Subcutaneous adipose tissue (tissue), 4 donors: ENCODE measurements around the gene ACOT7. TPM values are rescaled to one million over a fixed set of nuclear protein-coding genes. Genes with fewer than 3 reads are reported as not detected.

Experiments
- total RNA-seq, 4 donors: library from RNA; depleted of rRNA; stranded (reverse); fragments of >200 nt; gene quantifications; one replicate each; pipeline ENCODE4 v1.1.0, GENCODE V29; 2016
- TF ChIP-seq, protein P1 (sequence below): fragments of 450-650 bp; IDR thresholded peaks from one replicate; pipeline ENCODE4 v1.5.1; 2016; ENCODE audit warnings: low read depth, mild to moderate bottlenecking, control low read depth, antibody characterized with exemption, moderate library complexity

Gene ACOT7
- total RNA-seq, 4 donors from 2014 or later, result 7.5 to 14.3 (median 9.8) TPM

DNA sequence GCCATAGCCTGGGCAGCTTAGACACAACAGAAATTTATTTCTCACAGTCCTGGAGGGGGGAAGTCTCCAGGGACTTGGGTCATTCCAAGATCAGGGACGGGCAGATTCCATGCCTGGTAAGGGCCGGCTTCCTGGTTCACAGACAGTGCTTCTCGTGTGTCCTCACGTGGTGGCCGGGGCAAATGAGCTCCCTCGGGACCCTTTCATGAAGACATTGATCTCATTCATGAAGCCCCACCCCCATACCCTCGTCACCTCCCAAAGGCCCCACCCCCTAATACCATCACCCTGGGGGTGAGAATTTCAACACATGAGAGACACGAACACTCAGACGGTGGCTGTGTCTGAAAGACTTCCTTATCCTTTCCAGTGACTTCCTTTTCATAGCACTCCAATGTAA, 51.5 kb downstream of the ACOT7 start:
- TF ChIP-seq, protein P1, sequence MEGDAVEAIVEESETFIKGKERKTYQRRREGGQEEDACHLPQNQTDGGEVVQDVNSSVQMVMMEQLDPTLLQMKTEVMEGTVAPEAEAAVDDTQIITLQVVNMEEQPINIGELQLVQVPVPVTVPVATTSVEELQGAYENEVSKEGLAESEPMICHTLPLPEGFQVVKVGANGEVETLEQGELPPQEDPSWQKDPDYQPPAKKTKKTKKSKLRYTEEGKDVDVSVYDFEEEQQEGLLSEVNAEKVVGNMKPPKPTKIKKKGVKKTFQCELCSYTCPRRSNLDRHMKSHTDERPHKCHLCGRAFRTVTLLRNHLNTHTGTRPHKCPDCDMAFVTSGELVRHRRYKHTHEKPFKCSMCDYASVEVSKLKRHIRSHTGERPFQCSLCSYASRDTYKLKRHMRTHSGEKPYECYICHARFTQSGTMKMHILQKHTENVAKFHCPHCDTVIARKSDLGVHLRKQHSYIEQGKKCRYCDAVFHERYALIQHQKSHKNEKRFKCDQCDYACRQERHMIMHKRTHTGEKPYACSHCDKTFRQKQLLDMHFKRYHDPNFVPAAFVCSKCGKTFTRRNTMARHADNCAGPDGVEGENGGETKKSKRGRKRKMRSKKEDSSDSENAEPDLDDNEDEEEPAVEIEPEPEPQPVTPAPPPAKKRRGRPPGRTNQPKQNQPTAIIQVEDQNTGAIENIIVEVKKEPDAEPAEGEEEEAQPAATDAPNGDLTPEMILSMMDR, result no peak

DNA sequence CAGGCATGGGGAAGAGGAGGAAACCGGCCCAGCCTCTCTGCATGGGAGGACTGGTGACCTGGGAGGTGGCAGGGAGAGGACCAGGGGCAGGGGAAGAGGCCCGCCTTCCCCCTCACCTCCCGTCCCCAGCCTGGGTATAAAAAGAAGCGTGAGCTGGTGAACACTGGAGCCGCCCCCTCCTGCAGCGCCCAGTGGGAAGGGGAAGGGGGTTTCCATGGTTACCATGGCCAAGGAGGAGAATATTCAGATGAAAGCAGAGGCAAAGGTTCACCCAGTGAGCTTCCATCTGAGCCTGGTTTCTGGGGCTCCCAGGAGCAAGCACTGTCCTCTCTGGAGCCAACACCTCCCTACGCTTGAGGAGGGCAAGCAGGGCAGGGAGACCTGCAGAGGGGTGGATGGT, 54.9 kb downstream of the ACOT7 start:
- TF ChIP-seq, protein P1, result no peak

DNA sequence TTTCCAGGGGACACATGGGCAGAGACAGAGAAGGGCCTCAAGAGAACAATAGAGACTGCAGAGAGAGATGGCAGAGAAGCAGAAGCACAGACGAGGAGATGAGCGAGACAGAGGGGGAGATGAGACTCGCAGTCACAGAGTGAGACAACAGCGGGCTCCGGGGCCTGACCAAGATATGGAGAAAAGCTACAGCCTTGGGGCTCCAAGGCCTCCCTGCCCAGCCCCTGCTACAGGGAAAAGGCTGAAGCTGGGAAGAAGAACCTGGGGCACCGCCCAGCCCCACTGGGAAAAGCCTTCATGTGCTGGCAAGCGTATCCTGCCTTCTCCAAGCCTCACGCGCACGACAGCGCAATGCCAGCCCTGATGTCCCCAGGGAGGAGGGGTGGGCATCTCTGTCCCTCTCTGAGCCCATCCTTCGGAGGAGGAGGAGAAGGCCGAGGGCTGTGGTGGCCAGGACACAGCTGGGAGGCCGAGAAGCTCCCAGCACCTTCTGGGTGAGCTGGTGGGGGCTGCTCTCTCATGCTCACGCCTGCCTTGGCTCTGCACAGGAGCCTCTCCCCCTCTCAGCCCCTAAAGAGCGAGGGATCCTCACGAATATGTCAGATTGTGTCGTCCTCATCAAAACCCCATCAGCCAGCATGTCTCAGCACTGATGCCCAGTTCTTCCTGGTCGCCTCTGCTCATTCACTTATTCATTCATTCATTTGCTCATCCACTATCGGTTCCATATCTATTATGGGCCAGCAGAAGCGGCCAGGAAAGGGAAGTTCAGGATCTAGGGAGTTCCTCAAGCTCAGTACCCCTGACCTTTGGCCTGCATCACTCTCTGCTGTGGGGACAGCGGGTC, 56.6 kb downstream of the ACOT7 start:
- TF ChIP-seq, protein P1, result no peak

DNA sequence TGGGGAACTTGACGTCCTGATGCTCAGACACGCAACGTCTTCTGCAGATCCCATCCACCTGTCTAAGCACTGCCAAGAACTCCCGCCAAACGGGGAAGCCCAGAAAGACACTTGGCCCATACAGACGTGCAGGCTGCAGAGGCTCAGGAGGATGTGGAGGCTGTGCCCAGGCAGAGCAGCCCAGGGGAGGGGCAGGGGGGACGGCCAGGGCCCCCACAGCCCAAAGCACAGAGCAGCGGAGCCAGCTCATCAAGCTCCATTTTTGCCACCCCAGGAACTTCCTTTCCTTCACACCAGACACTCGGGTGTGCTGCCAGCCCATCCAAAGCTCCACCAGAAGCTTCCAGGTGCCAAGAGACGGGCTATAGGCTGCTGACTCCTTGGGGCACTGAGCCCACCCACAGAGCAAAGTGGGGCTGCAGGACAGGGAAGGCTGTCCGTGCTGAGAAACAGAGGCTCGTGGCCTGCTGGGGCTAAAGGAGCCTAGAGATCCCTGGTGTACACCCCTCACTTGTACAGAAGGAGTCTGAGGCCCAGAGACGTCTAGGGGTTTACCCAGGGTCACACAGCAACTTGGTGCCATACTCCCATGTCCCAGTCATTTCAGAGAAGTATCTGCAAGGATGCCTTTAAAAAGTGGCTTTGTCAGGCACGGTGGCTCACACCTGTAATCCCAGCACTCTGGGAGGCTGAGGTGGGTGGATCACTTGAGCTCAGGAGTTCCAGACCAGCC, 59.1 kb downstream of the ACOT7 start:
- TF ChIP-seq, protein P1, result no peak

DNA sequence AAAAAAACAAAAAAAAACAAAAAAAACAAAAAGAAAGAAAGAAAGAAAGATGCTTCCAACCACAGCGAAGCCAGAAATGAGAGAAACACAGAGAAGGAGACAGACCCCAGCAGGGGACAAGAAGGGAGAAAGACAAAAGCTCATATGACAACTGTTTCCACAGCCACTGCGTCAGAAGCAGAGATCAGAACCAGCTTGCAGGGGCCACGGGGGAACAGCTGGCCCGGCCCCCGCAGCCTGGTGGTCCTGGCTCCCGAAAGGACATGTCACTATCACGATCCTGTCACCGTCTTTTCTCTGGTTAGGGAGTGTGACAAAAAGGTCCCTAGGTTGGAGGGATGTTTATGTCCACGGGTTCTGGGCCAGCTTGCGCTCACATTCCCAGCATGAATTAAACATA, 60.7 kb downstream of the ACOT7 start:
- TF ChIP-seq, protein P1, result no peak

DNA sequence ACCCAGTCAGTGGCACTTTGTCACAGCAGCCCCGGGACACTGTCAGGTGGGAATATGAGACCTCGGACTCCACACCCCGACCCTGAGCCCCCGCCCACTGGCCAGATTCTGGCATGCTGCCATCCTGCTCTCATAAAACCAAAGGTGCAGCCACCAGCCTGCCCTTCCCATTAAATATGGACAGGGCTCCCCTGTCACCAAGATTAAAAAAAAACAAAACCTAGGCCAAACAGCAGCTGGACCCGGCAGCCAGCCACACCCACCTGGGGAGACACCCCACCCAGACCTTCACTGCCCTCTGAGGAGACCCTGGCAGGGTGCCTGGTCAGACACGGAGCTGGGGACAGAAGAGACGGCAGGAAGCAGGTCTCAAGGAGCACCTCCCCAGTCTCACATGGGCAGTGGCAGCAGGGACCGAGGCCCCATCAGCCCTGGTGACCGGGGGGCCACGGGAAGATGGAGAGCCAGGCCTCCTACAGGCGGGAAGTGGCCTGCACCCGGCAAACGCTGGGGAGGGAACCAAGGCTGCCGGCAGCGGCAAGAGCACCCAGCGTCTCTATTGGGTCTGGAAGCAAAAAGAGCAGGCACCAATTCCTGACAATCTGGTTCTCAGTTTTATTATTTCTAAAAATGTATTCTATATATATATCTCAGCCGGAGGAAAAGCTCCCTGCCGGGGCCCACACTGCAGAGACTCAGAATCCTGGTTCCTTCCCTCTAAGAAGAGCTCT, 61.9 kb downstream of the ACOT7 start:
- TF ChIP-seq, protein P1, result no peak
